Measurements from ENCODE around the gene CAPN8.
A peak's percentile ranks its signal among the peaks of the same experiment; 100 is the strongest.

Gene CAPN8

DNA sequence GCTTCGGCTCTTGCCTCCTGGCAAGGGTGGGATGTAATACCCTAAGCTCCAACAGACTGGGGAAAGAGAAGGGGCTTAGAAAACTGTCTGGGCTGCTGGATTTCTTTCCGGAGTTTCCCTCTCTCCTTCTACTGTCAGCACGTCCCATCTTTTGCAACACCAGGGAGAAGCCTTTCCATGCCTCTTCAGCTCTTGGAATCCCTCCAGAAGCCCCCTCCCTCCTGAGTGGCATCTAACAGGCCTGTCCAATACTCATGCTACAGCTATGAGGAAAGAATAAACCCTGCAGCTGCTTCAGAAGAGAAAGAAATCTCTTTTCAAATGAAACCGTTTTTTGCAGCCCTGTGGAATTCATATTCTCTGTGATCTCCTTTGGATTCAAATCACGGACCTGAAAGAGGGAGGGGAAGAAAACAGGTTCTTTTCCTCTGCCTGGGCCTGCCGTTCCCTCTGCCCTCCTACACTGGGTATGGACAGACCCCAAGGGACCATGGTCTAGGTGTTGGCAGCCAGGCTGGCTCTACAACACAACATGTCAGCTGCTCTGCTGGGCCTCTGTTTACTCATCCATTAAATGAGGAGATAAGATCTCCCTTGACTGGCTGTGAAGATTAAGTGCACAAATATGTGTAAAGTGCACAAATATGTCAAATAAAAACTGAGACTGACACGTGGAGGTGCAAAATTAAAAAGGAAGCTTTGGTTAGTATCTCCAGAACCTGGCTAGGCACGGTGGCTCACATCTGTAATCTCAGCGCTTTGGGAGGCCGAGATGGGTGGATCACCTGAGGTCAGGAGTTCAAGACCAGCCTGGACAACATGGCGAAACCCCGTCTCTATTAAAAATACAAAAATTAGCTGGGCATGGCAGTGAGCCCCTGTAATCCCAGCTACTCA, 40.8 kb upstream of the CAPN8 start:
- no peak for ATAC-seq
- Mint-ChIP-seq H3K27me3 (peaks cover 13% of the 10 kb centered on the region), H3K9me3 (no peaks in the 10 kb centered on the region), H3K36me3 (no peaks in the 10 kb centered on the region), H3K27ac (peak overlapping the region; percentile 22), H3K4me1 (peaks cover 45% of the 10 kb centered on the region), H3K4me3 (no peak overlapping the region)

DNA sequence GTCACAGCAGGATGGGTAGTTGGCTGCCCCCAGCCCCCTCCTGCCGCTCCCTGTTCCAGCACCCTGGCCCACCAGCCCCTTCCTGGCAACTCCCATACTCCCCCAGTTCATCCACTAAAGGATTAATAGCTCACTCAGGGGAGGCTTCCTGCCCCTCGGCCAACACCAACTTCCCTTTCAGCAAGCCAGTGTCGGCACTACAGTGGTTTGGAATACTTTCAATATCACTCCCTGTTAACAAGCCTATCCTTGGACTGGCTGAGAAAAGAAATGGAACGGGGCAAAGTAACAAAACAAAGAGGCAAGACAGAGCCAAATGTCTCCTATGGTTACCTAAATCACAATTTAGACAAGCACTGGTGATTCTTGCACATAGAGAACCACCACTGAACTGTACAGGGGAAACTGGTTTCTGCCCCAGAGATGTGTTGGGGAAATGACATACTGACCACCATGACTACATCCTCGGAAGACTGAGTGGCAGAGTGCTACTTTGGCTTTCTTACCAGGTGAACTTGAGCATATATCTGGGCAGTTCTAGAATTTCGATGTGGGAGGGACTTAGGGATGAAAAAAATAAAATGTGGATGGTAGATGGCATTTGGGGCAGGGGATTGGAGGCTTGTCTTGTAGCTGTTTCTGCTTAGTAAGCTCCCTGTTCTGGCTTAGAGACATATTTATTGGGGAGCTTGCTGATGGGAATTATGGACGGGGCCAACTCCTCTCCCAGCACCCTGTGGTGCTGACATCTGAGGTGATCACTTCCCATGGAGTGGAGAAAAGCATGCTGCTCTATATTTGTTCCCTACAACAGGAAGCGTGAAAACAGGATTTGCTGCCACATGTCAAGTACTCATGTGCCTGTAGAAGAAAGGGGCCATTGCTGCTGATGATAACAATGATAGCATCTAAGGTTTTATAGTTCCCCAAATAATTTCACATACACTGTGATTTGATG, 39.7 kb upstream of the CAPN8 start:
- H3K27me3 Mint-ChIP-seq: peaks cover 20% of the 10 kb centered on the region
- H3K9me3 Mint-ChIP-seq: no peaks in the 10 kb centered on the region
- H3K36me3 Mint-ChIP-seq: no peaks in the 10 kb centered on the region
- no peak overlapping the region for H3K4me3 Mint-ChIP-seq
- peak overlapping the region; percentile 9 for H3K27ac Mint-ChIP-seq
- ATAC-seq: no peak
- peaks cover 47% of the 10 kb centered on the region for H3K4me1 Mint-ChIP-seq

DNA sequence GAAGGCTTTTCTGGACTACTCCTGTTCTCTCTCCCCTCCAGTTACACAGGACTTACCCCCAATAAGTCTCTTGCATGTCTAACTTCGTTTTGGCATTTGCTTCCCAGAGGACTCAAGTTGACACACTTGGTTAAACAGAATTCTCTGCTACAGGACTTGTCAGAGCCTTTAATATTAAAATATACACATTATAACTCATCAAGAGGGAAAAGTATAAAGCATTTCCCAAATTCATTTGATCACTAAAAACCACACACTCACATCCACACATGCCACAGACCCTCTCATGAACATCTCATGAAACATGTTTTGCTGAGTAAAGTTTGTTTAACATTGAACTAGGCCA, 38.1 kb upstream of the CAPN8 start:
- no peak overlapping the region for H3K4me3 Mint-ChIP-seq
- no peak overlapping the region for H3K27ac Mint-ChIP-seq
- no peak for ATAC-seq
- H3K36me3 Mint-ChIP-seq: no peaks in the 10 kb centered on the region
- no peaks in the 10 kb centered on the region for H3K9me3 Mint-ChIP-seq
- H3K27me3 Mint-ChIP-seq: peaks cover 28% of the 10 kb centered on the region
- peaks cover 44% of the 10 kb centered on the region for H3K4me1 Mint-ChIP-seq

DNA sequence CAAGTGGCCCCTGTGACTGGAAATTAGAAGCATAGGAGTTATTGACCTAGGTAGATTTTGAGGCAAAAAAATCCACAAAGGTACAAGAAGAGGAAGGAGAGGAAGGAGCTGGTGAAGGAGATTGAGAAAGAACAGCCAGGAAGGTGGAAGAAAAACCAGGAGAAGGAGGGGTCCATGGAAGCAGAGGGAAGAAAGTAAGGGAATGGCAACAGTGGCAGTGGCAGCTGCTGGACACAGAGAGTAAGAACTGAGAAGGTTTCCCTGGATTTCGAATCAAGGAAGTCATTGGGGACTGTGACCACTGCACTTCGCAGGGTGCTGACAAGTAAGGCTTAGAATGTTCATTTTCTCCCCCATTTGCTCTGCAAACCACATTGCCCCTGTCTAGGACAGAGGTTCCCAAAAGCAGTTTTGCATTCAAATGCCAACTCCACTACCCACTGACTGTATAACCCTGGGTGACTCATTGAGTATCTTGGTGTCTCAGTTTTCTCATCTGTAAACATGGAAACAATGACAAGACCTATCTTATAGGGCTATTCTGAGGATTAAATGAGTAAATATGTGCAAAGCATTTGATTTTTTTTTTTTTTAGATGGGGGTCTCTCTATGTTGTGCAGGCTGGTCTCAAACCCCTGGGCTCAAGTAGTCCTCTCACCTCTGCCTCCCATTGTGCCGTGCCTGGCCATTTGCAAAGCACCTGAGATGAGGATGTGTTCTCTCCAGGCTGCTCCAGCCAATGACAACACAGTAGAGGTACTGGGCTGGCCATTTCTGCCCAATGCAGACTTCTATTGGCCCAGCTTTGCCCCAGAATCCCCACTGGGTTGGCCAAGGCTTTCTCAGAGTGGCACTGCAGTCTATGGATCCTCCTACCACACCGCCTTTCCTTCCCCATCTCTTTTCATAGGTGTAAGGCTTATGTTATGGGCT, 37.5 kb upstream of the CAPN8 start:
- Mint-ChIP-seq H3K36me3 (no peaks in the 10 kb centered on the region), H3K4me1 (peaks cover 45% of the 10 kb centered on the region), H3K27ac (peak overlapping the region; percentile 2), H3K27me3 (peaks cover 28% of the 10 kb centered on the region), H3K4me3 (no peak overlapping the region), H3K9me3 (no peaks in the 10 kb centered on the region)
- ATAC-seq: peak; percentile 57

DNA sequence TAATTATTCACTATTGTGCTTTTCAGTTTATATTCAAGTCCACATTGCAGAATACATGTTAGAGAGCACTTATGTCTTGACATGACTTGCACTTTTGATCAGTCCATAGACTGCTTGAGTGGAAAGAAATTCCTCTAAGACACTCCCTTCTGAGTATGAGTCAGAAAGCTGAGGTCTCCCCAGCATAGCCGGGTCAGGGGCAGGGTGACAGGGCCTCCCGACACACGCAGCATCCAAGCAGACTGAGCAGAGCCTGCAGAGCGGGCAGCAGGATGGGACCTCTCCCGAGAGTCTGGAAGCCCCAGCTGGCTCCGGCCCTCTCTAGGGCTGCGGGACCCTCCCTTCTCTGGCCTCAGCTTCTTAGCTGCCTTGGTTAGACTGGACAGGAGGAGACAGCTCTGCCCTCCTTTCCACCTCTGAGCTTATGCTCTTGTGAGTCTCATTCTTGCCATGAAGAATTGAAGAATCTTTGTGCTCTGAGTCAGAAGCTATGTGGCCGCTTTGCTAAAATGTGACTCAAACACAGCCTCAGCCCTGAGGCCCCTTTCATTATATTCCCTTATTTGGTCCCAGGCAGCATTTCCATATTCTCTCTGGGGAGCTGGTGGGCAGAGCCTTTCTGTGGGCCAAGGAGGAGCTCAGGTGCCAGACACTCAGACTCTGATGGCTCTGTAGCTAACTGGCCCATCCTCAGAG, 35.6 kb upstream of the CAPN8 start:
- peak overlapping the region; percentile 50 for H3K27ac Mint-ChIP-seq
- no peaks in the 10 kb centered on the region for H3K9me3 Mint-ChIP-seq
- H3K36me3 Mint-ChIP-seq: no peaks in the 10 kb centered on the region
- H3K4me1 Mint-ChIP-seq: peaks cover 41% of the 10 kb centered on the region
- ATAC-seq: peak; percentile 39
- peaks cover 28% of the 10 kb centered on the region for H3K27me3 Mint-ChIP-seq
- no peak overlapping the region for H3K4me3 Mint-ChIP-seq

DNA sequence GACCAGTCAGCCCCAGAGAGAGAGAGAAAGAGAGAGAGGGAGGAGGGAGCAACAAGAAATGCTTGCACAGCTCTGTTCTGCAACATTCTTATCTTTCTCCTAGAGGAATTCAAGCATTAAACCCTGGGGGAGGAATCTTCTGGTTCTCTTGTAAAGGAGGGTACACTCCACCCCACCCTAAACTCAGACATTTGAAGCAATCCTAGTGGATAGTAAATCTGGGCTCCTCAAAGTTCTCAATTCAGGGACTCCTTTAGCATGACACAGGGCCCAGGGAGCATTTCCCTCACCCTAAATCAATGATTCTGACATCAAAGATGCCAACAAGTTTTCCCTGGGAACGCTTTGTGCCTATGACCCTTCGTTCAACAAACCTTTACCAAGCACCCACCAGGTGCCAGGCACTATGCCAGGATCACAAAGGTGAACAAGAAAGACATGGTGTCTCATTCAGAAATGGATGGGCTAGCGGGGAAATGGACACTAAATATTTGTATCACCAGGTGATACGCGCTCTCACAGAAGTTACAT, 35.0 kb upstream of the CAPN8 start:
- ATAC-seq: no peak
- peak overlapping the region; percentile 50 for H3K27ac Mint-ChIP-seq

DNA sequence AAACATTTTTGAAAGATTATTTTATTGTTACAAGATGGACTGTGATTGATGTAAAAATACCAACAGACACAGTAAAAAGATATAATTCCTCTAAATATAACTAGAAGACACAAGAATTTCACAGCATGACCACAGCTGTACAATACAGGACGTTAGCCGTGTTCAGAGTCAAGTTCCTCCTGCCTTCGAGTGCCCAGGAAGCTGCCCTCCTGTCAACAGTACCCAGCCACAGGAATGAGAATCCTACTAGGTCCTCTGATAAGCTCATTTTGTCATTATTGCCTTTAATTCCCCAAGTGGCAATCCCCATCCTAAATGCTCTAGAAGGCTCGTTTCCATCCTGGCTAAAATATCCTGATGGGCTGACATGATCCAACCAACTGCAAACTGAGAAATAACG, 30.4 kb upstream of the CAPN8 start:
- Mint-ChIP-seq H3K27me3 (peaks cover 12% of the 10 kb centered on the region), H3K27ac (no peak overlapping the region), H3K36me3 (no peaks in the 10 kb centered on the region), H3K4me1 (peaks cover 13% of the 10 kb centered on the region), H3K4me3 (no peak overlapping the region), H3K9me3 (no peaks in the 10 kb centered on the region)
- ATAC-seq: no peak

More for the DNA sequence above, 35.0 kb upstream of the CAPN8 start:
- no peak overlapping the region for H3K4me3 Mint-ChIP-seq
- peaks cover 28% of the 10 kb centered on the region for H3K27me3 Mint-ChIP-seq
- peaks cover 39% of the 10 kb centered on the region for H3K4me1 Mint-ChIP-seq
- H3K9me3 Mint-ChIP-seq: no peaks in the 10 kb centered on the region
- no peaks in the 10 kb centered on the region for H3K36me3 Mint-ChIP-seq

DNA sequence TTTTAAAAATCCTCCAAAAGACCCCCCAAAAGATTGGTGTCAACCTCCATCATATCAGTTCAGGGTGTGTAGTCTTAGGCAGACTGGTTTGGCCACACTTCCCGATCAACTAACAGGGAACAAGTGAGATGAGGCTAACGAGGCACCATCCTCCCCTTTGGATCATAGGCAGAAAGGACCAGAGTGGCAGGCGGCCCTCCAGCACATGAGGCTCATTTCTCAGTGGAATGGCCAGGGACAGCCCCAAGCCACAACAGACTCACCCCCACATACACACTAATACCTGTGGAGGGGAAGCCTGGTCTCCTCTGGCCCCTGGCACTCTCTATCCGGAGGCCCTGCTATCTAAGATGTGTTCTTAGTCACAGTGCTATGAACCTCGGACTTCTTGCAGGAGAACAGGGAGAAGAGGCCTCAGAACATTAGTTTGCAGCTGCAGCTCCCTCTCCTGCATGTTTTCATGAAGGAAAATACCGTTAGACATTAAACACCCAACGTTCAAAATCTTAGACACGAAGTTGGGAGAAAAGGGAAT, 29.6 kb upstream of the CAPN8 start:
- no peaks in the 10 kb centered on the region for H3K36me3 Mint-ChIP-seq
- H3K27ac Mint-ChIP-seq: no peak overlapping the region
- H3K9me3 Mint-ChIP-seq: no peaks in the 10 kb centered on the region
- no peak overlapping the region for H3K4me3 Mint-ChIP-seq
- no peak for ATAC-seq
- H3K4me1 Mint-ChIP-seq: peaks cover 13% of the 10 kb centered on the region
- H3K27me3 Mint-ChIP-seq: peaks cover 7% of the 10 kb centered on the region

DNA sequence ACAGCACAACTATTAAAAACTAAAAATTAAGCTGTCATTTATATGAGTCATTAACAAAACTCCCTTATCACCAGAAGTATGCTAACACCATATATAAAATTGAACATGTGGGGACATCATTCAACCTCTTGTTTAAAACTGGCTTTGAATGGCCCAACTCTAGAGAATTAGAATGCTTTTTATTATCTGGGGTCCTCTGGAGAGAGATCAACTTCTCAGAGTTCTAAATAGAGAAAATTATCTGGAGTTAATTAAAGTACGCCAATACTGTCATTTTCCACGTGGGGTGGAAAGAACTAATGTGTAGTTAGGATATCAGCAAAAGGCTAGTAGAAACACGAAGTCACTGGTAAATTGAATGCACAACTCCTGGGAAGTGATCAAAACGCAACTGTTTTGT, 25.6 kb upstream of the CAPN8 start:
- Mint-ChIP-seq H3K4me3 (no peak overlapping the region), H3K27ac (no peak overlapping the region), H3K9me3 (peaks cover 4% of the 10 kb centered on the region)

DNA sequence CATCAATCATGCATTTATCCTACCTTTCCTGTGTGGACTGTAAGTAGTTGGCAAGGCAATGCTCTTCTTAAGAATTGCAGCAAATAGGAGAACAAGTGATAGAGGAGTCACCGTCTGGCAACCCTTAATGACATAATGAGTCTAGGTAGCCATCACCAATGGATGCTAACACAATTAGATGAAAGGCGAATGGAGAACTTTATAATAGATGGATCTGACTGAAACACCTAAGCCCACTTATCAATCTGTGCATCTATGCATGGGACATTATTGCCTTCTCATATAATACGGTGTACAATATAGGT, 18.9 kb upstream of the CAPN8 start:
- Mint-ChIP-seq H3K27me3 (peaks cover 56% of the 10 kb centered on the region), H3K9me3 (peaks cover 4% of the 10 kb centered on the region), H3K4me3 (no peak overlapping the region), H3K27ac (no peak overlapping the region), H3K4me1 (peaks cover 4% of the 10 kb centered on the region), H3K36me3 (peaks cover 6% of the 10 kb centered on the region)
- ATAC-seq: no peak

More for the DNA sequence above, 25.6 kb upstream of the CAPN8 start:
- no peak for ATAC-seq
- Mint-ChIP-seq H3K27me3 (peaks cover 25% of the 10 kb centered on the region), H3K36me3 (peaks cover 6% of the 10 kb centered on the region), H3K4me1 (no peaks in the 10 kb centered on the region)

DNA sequence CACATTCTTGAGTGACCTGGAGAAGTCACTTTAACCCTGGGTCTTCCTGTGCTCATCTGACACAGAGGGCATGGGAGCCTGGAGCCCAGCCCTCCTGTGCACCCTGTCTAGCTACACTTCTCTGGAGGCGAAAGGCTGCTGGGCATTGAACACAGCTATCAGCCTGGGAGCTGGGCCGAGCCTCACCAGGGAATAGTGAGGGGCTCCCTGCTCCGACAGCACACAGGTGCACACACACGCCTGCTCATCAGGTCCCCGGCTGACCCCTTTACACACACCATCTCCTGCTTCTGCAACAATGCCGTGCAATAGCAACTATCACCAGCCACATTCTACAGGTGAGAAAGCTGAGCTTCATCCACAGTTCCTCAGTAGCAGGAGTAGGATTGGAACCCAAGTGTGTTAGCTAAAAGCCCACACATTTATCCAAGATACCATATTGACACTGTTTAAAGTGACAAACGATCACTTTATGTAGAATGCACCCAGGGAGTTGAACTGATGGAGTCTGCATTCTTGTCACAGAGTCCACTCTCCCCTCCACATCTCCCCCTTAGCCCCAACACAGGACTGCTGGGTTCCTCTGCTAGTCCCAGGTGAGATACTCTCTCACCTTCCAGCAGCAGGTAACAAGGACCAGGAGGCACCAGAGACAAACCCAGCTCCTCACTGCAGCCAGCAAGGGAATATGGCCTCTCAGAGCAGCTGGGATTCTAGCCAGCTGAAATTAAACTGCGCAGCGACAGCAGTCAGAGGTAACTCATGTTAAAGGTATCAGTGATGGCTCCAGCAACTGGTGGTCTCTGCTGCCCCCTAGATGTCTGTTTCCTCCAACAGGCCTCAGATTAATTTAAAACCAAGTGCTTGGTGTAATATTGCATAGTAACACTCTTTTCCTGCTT, 18.3 kb upstream of the CAPN8 start:
- Mint-ChIP-seq H3K4me3 (no peak overlapping the region), H3K36me3 (peaks cover 6% of the 10 kb centered on the region), H3K27me3 (peaks cover 51% of the 10 kb centered on the region), H3K9me3 (peaks cover 4% of the 10 kb centered on the region), H3K4me1 (peaks cover 4% of the 10 kb centered on the region), H3K27ac (no peak overlapping the region)
- ATAC-seq: peak; percentile 50

DNA sequence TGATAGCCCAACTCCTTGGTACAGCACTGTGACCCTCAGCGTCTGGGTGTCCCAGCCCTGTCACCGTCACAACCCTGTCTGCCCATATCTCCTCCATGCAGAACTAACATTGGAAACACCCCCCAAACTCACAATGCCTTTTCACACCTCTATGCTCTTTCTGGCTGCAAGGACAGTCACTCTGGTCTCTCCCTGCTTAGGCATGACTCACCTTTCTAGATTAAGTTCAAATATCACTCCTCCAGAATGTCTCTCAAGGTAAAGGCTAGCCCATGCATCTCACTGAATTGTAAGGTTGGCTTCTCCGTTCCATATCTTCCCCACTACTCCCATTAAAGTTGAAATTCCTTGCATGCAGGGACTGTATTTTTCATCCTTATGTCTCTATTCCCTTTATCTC, 17.0 kb upstream of the CAPN8 start:
- Mint-ChIP-seq H3K27ac (no peak overlapping the region), H3K4me3 (no peak overlapping the region), H3K36me3 (peaks cover under 1% of the 10 kb centered on the region), H3K4me1 (peaks cover 4% of the 10 kb centered on the region), H3K27me3 (peaks cover 38% of the 10 kb centered on the region), H3K9me3 (peaks cover under 1% of the 10 kb centered on the region)
- ATAC-seq: no peak

DNA sequence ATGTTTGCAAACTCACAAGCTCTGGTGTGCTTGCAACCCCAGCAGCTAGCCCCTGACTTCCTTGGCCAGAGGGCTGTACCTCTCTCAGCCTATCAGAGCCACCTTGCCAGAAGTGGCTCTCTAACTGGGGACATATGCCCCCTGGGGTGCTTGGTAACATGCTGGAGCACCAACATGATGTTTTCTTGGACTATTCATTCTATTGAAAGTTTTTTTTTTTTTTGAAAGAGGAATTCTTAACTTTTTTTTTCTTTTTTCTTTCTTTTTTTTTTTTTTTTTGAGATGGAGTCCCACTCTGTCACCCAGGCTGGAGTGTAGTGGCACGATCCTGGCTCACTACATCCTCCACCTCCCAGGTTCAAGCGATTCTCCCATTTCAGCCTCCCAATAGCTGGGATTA, 14.7 kb upstream of the CAPN8 start:
- Mint-ChIP-seq H3K36me3 (peaks cover 5% of the 10 kb centered on the region), H3K4me3 (no peak overlapping the region), H3K9me3 (peaks cover 10% of the 10 kb centered on the region), H3K27me3 (peaks cover 31% of the 10 kb centered on the region), H3K4me1 (peaks cover 4% of the 10 kb centered on the region), H3K27ac (no peak overlapping the region)
- ATAC-seq: peak; percentile 24
